HG03342 (cell line): Measurements from ENCODE around the gene DCLK2.
"Not testable (repeated sequence)": the region's sequence is repeated elsewhere in the genome, so short reads cannot be mapped to it uniquely, and the experiment has no call there.

Experiments used
- ATAC-seq: cut with Tn5 transposase; IDR thresholded peaks from one replicate; pipeline ENCODE4 v1.9.1; 2021; ENCODE audit warnings: mild to moderate bottlenecking, moderate library complexity; ENCODE audit not compliant: unreplicated experiment

DCLK2 gene

GRCh38 chr4:150197256-150197655 lies 119.0 kb downstream of the DCLK2 start:
- ATAC-seq: not testable (repeated sequence)

GRCh38 chr4:150199056-150199455 lies 120.8 kb downstream of the DCLK2 start:
- ATAC-seq: no peak

GRCh38 chr4:150205016-150205415 lies 126.8 kb downstream of the DCLK2 start:
- no peak for ATAC-seq

- ATAC-seq: no peak
Observed at GRCh38 chr4:150206265-150206664, 128.0 kb downstream of the DCLK2 start.

GRCh38 chr4:150206954-150207353 lies 128.7 kb downstream of the DCLK2 start:
- ATAC-seq: no peak

- ATAC-seq: no peak
Observed at GRCh38 chr4:150207871-150208270, 129.6 kb downstream of the DCLK2 start.

GRCh38 chr4:150209140-150209829 lies 131.0 kb downstream of the DCLK2 start:
- ATAC-seq: no peak

- ATAC-seq: no peak
Observed at GRCh38 chr4:150211016-150211415, 132.8 kb downstream of the DCLK2 start.

- ATAC-seq: no peak
Observed at GRCh38 chr4:150211799-150212445, 133.7 kb downstream of the DCLK2 start.

- no peak for ATAC-seq
Observed at GRCh38 chr4:150212485-150212884, 134.2 kb downstream of the DCLK2 start.

- peak; percentile 67 for ATAC-seq
Observed at GRCh38 chr4:150212927-150213326, 134.7 kb downstream of the DCLK2 start.

GRCh38 chr4:150215601-150216000 lies 137.4 kb downstream of the DCLK2 start:
- no peak for ATAC-seq

- ATAC-seq: no peak
Observed at GRCh38 chr4:150216726-150217125, 138.5 kb downstream of the DCLK2 start.

- no peak for ATAC-seq
Observed at GRCh38 chr4:150217192-150217591, 138.9 kb downstream of the DCLK2 start.

GRCh38 chr4:150217808-150218207 lies 139.6 kb downstream of the DCLK2 start:
- ATAC-seq: no peak

GRCh38 chr4:150218447-150218846 lies 140.2 kb downstream of the DCLK2 start:
- no peak for ATAC-seq

- no peak for ATAC-seq
Observed at GRCh38 chr4:150219841-150220240, 141.6 kb downstream of the DCLK2 start.

GRCh38 chr4:150224896-150225591 lies 146.8 kb downstream of the DCLK2 start:
- no peak for ATAC-seq

- no peak for ATAC-seq
Observed at GRCh38 chr4:150229520-150229919, 151.3 kb downstream of the DCLK2 start.

- no peak for ATAC-seq
Observed at GRCh38 chr4:150230561-150230960, 152.3 kb downstream of the DCLK2 start.

GRCh38 chr4:150231107-150231770 lies 153.0 kb downstream of the DCLK2 start:
- ATAC-seq: no peak
